ENCODE data around the gene CRTAP.

The CRTAP gene

DNA sequence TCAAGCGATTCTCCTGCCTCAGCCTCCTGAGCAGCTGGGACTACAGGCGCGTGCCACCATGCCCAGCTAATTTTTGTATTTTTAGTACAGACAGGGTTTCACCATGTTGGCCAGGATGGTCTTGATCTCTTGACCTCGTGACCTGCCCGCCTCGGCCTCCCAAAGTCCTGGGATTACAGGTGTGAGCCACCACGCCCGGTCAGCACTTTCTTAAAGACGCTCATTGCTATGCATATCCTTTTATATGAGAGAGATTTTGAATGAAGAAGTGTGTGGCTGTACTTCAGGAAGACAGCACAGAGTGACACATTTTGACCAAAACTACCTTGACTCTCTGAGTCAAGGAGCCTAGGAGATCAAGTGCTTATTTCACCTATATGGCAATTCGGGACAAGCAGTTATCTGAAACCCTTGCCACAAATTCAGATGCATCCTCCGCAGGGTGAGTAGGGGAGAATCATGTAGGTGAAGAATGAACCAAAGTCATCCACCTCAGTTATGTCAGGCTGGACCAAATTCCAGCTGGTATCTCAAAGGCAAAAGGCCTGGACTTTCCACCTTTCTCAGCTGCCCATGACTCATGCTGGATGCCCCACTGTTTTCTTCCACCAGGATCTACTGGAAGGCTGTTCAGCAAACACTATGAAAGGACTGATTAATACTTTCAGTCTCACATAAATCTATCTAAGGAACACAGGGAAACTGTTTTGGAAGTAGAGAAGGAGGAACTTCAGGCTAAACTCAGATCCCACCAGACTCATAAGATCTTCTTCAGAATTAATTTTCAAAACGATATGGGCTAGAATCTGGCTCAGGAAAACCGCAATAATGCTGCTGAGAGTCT, 72.9 kb downstream of the CRTAP start:
- Mint-ChIP-seq H3K36me3 (ENCODE audit: low read depth) (no peaks in the 10 kb centered on the region), H3K4me1 (ENCODE audit: low read depth) (no peaks in the 10 kb centered on the region), H3K27ac (no peak overlapping the region), H3K4me3 (no peak overlapping the region), H3K27me3 (ENCODE audit: low read depth) (peaks cover 13% of the 10 kb centered on the region), H3K9me3 (no peaks in the 10 kb centered on the region)
- DNase-seq (ENCODE audit: low spot score), result no peak

DNA sequence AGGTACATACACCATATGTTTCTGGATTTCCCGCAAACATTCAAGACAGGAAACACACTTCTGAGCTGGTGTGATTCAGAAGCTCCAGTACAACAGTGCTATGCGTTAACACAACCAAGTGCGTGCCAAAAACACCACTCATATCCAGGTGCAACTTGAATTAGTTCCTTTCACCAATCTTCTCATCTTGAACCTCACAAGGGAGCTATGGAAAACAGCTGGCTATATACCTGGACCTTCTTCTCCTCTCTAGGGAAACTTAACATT, 73.5 kb downstream of the CRTAP start:
- Mint-ChIP-seq H3K9me3 (no peaks in the 10 kb centered on the region), H3K4me3 (no peak overlapping the region), H3K27me3 (ENCODE audit: low read depth) (peaks cover 13% of the 10 kb centered on the region), H3K27ac (no peak overlapping the region), H3K4me1 (ENCODE audit: low read depth) (no peaks in the 10 kb centered on the region), H3K36me3 (ENCODE audit: low read depth) (no peaks in the 10 kb centered on the region)
- DNase-seq (ENCODE audit: low spot score), result no peak

DNA sequence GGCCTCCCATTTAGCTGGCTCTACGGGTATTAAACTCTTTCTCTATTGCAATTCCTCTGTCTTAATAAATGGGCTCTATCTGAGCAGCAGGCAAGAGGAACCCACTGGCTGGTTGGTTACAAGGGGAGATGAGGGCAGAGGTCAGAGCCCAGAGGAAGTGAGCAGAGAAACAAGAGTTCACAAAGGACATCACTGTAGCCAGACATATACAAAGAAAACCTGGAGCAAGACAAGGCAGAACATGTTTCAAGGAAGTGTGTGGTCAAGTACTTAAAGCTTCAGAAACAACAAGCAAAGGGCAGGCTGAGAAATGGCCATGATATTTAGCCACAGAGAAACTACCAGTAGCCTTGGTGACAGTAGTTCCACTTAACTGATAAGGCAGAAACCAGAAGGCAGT, 80.5 kb downstream of the CRTAP start:
- Mint-ChIP-seq H3K27me3 (ENCODE audit: low read depth) (peaks cover 7% of the 10 kb centered on the region), H3K36me3 (ENCODE audit: low read depth) (no peaks in the 10 kb centered on the region), H3K4me1 (ENCODE audit: low read depth) (no peaks in the 10 kb centered on the region), H3K4me3 (no peak overlapping the region), H3K9me3 (no peaks in the 10 kb centered on the region), H3K27ac (no peak overlapping the region)
- no peak for DNase-seq (ENCODE audit: low spot score)

DNA sequence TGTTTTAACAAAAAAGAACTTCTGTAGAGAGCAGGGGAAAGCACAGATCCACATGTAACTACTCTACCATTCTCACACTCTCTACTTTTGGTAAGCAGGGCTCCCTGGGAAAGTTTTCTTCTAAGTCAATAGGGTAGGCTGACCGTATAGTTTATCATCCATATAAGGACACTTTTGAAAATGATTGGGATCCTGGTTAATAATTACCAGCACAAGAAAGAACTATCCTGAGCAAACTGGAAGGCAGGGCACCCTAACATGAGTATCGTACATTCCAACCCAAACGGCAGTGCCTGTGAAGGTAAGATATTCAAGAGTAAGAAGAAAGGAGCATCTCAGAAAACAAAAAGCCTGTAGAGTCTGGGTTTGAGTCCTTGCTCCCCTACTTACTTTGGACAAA, 82.7 kb downstream of the CRTAP start:
- no peak overlapping the region for H3K27ac Mint-ChIP-seq
- H3K36me3 Mint-ChIP-seq (ENCODE audit: low read depth), result no peaks in the 10 kb centered on the region
- no peak overlapping the region for H3K4me3 Mint-ChIP-seq

More for the DNA sequence above, 82.7 kb downstream of the CRTAP start:
- no peaks in the 10 kb centered on the region for H3K4me1 Mint-ChIP-seq (ENCODE audit: low read depth)
- no peaks in the 10 kb centered on the region for H3K9me3 Mint-ChIP-seq
- DNase-seq (ENCODE audit: low spot score), result no peak
- H3K27me3 Mint-ChIP-seq (ENCODE audit: low read depth), result peaks cover 5% of the 10 kb centered on the region

Measured in T-helper 2 cell treated with Interferon-gamma antibody and Interleukin-4, amounts not matched to agents 5 μg/mL and 100 μg/mL, for 36 hours (primary cell).